Naive B cell (primary cell): Measurements from ENCODE around the gene FKBP10. TPM values are rescaled to one million over a fixed set of nuclear protein-coding genes. Genes with fewer than 3 reads are reported as not detected.

Source experiments
- ATAC-seq, 2 donors: fragments of 150-1000 bp; cut with Tn5 transposase; 2 replicates each; pipeline ENCODE4 v1.10.0; 2021; ENCODE audit warnings: low read depth in 2 of 2, mild to moderate bottlenecking in 2 of 2, moderate library complexity in 2 of 2
- DNase-seq: peaks from one replicate; pipeline ENCODE4 v3.0.0; 2022
- H3K27ac Mint-ChIP-seq, 6 donors: one replicate each; pipeline ENCODE4 v1.8.0; 2020 to 2022; ENCODE audit warnings: mild to moderate bottlenecking in 6 of 6, mixed read lengths in 6 of 6, moderate library complexity in 5 of 6, inconsistent platforms in 2 of 6
- H3K27me3 Mint-ChIP-seq, 3 donors: one replicate each; pipeline ENCODE4 v1.8.0; 2021 to 2022; ENCODE audit warnings: mixed read lengths in 3 of 3, mild to moderate bottlenecking in 1 of 3
- H3K36me3 Mint-ChIP-seq, 2 donors: one replicate each; pipeline ENCODE4 v1.8.0; 2020 to 2022; ENCODE audit warnings: mixed read lengths in 2 of 2, inconsistent platforms in 1 of 2, mild to moderate bottlenecking in 1 of 2
- H3K4me1 Mint-ChIP-seq, 3 donors: one replicate each; pipeline ENCODE4 v1.8.0; 2020 to 2022; ENCODE audit warnings: mixed read lengths in 3 of 3, inconsistent platforms in 1 of 3, mild to moderate bottlenecking in 1 of 3, moderate library complexity in 1 of 3
- H3K4me3 Mint-ChIP-seq, 8 donors: one replicate each; pipeline ENCODE4 v1.8.0; 2020 to 2022; ENCODE audit warnings: mild to moderate bottlenecking in 8 of 8, mixed read lengths in 8 of 8, moderate library complexity in 8 of 8, inconsistent platforms in 2 of 8
- H3K9me3 Mint-ChIP-seq, 7 donors: one replicate each; pipeline ENCODE4 v1.8.0; 2020 to 2022; ENCODE audit warnings: mixed read lengths in 7 of 7, mild to moderate bottlenecking in 5 of 7, inconsistent platforms in 2 of 7, moderate library complexity in 1 of 7
- polyA plus RNA-seq, 6 donors: library from polyadenylated mRNA; unstranded; fragments of 300-500 nt; fragmentation: Illumina TruSeq; gene quantifications; one replicate each; pipeline ENCODE4 v1.2.3, GENCODE V29; 2021; ENCODE audit warnings: low read depth in 6 of 6

Gene FKBP10
- polyA plus RNA-seq, 6 donors from 2014 or later = not detected

DNA sequence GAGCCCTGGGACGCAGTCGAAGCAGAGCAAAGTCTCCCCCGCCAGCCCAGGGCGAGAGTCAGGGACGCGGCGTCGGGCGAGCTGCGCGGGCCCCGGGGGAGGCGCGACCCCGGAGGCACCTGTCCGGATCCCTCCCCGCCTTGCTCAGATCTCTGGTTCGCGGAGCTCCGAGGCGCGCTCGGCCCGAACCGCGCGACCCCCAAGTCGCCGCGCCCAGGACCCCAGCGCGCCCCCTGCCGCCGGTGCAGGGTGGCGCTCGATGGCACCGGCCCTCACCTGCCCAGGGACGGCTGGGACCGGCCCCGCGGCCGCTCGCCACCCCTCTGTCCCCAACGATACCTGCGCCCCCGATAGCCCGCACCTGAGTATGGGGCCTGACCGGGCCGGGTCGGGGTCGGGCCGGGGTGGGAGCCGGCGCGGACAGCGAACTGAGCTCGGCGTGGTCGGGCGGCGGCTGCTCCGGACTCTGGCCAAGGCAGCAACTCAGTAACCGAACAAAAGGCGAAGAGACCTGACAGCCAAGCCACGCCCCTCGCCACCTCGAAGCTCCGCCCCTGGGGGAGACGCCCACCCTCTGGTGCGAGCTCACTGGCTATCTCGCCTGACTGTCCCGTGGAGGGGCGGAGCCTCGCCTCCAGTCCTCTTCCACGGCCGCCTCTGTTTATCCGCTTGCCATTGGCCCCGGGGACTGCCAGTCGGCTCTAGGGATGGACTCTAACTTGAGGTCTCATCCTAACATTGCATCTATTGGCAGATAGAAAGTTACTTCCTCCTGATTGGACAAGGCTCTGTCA is 26.4 kb upstream of the FKBP10 start, which contains the start of gene JUP:
TSS of gene JUP (minus strand) at position 485 of the 794 bp plus-strand sequence. CDS start 14,857 bp downstream, outside the sequence.
- H3K27me3 Mint-ChIP-seq = no peaks in the 10 kb centered on the region
- peaks cover 22 to 53% (median 48%) of the 10 kb centered on the region in 3 donors for H3K4me1 Mint-ChIP-seq
- no peaks in the 10 kb centered on the region for H3K36me3 Mint-ChIP-seq

DNA sequence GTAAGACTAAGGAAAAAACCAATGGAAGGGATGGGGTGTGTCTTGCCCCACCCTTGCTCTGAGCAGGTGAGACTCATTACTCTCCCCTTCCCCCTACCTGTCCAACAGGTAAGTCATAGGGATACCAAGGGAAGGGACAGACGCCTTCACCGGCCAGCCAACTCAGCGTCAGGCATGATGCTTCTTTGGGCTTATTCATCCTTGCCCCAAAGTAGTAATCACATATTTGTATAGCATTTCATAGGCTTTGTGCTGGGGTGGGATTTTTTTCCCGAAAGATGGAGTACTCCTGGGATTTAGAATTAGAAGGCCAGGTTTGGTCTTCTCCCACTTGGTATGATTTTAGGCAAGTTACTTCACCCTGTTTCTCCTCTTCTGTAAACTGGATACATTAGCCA is 25.8 kb upstream of the FKBP10 start:
- Mint-ChIP-seq H3K27ac (peak overlapping the region in 4 of 6 donors; percentile 43 to 77 (median 55)), H3K9me3 (no peaks in the 10 kb centered on the region), H3K27me3 (peaks cover 0 to 2% (median 0%) of the 10 kb centered on the region in 3 donors), H3K36me3 (no peaks in the 10 kb centered on the region), H3K4me1 (peaks cover 16 to 47% (median 42%) of the 10 kb centered on the region in 3 donors), H3K4me3 (peak overlapping the region; percentile 79 to 92 (median 86))
- no peak for DNase-seq
- no peak for ATAC-seq

More for the DNA sequence above, 26.4 kb upstream of the FKBP10 start, which contains the start of gene JUP:
- Mint-ChIP-seq H3K27ac (peak within 1 kb of the TSS; percentile 43 to 86 (median 81)), H3K9me3 (no peaks in the 10 kb centered on the region), H3K4me3 (peak within 1 kb of the TSS; percentile 82 to 94 (median 90))
- DNase-seq (peak; percentile 97), ATAC-seq (peak; percentile 87 to 88)

- no peak overlapping the region for H3K4me3 Mint-ChIP-seq
- H3K9me3 Mint-ChIP-seq = no peaks in the 10 kb centered on the region
- DNase-seq (no peak), ATAC-seq (no peak)
- H3K36me3 Mint-ChIP-seq = no peaks in the 10 kb centered on the region
- H3K4me1 Mint-ChIP-seq = peaks cover 0 to 5% (median 0%) of the 10 kb centered on the region in 3 donors
- no peak overlapping the region for H3K27ac Mint-ChIP-seq
- H3K27me3 Mint-ChIP-seq = peaks cover 0 to 3% (median 0%) of the 10 kb centered on the region in 3 donors
Observed at GRCh38 chr17:41792845-41793783, 19.7 kb upstream of the FKBP10 start.

DNA sequence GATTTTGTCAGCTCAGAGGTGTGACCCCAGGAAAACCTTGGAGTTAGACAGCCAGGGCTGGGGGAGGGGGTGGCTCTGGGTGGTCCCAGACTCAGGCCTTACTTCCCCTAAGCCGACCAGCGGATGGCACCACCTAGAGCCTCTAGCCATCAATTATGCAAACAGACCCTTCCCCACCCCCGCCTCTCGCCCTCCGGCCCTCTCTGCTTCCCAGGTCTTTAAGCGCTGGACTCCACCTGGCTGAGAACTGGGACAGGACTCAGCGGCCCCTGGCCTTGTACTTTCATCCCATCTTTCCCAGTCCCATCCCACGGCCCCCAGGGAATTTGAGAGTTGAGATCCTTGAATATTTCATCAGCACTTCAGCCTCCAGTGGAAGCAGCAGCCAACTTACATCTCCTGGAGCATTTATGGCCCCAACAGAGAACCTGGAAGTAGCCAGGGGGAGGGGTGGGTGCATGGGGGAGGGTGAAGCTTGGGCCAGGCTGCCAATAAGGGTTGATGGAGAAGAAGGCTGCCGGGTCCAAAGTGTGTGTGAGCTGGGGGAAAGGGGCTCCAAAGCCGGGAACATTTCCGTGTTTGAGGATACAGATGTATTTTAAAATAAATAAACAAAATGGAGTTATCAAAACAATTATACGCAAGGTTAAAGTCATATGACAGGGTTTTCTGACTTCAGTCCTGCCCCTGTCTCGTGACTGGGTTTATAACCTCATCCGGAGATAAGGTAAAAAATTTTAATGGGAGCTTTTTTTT is 18.8 kb upstream of the FKBP10 start:
- Mint-ChIP-seq H3K4me3 (no peak overlapping the region), H3K4me1 (peaks cover 0 to 3% (median 0%) of the 10 kb centered on the region in 3 donors), H3K27ac (peak overlapping the region in 1 of 6 donors; percentile 38), H3K36me3 (no peaks in the 10 kb centered on the region), H3K27me3 (peaks cover 0 to 3% (median 0%) of the 10 kb centered on the region in 3 donors), H3K9me3 (no peaks in the 10 kb centered on the region)
- no peak for DNase-seq
- no peak for ATAC-seq

DNA sequence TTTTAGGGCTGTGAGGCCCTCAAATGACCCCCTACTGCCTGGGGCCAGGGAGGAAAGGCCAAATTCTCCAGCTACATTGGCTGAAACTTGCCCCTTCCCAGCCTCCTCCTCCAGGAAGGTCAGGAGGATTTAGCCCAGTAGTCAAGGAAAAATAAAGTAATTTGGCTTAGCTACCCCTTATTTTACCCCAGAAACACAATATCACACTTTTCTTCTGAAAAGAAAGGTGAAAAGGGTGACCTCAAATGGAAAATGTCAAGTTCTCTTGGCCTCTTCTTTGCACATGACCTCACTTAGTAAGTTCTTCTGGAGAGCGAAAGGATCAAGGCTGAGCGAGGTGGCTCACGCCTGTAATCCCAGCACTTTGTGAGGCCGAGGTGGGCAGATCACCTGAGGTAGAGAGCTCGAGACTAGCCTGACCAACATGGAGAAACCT is 18.2 kb upstream of the FKBP10 start:
- Mint-ChIP-seq H3K36me3 (no peaks in the 10 kb centered on the region), H3K27ac (no peak overlapping the region), H3K4me1 (no peaks in the 10 kb centered on the region), H3K27me3 (peaks cover 0 to 3% (median 0%) of the 10 kb centered on the region in 3 donors), H3K9me3 (no peaks in the 10 kb centered on the region), H3K4me3 (no peak overlapping the region)
- ATAC-seq (no peak), DNase-seq (no peak)

GRCh38 chr17:41796121-41796895 is 16.5 kb upstream of the FKBP10 start:
- Mint-ChIP-seq H3K9me3 (no peaks in the 10 kb centered on the region), H3K4me1 (peaks cover 0 to 3% (median 1%) of the 10 kb centered on the region in 3 donors), H3K4me3 (no peak overlapping the region), H3K27me3 (peaks cover under 1 to 3% (median 2%) of the 10 kb centered on the region in 3 donors), H3K36me3 (no peaks in the 10 kb centered on the region), H3K27ac (no peak overlapping the region)
- DNase-seq = no peak
- no peak for ATAC-seq

DNA sequence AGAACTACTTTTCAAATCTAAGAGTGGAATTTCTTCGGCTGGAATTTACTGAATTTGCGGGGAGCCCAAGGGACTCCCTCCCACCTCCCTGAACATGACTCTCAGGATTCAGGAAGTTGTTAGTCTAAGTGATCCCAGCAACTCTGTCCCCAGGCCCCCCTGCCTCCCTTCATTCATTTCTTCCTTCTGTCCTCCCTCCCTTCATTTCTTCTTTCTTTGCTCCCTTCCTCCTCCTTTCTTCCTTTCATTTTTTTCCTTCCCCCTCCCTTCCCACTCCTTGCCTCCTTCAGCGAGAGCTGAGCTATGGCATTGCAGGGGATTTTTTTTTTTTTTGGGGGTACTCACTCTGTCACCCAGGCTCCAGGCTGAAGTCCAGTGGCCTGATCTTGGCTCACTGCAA is 15.4 kb upstream of the FKBP10 start:
- H3K4me1 Mint-ChIP-seq = peaks cover 5 to 9% (median 7%) of the 10 kb centered on the region in 3 donors
- DNase-seq (no peak), ATAC-seq (no peak)
- H3K27ac Mint-ChIP-seq = peak overlapping the region in 1 of 6 donors; percentile 81
- no peaks in the 10 kb centered on the region for H3K36me3 Mint-ChIP-seq
- no peaks in the 10 kb centered on the region for H3K9me3 Mint-ChIP-seq
- H3K4me3 Mint-ChIP-seq = no peak overlapping the region
- peaks cover 0 to 8% (median 7%) of the 10 kb centered on the region in 3 donors for H3K27me3 Mint-ChIP-seq

DNA sequence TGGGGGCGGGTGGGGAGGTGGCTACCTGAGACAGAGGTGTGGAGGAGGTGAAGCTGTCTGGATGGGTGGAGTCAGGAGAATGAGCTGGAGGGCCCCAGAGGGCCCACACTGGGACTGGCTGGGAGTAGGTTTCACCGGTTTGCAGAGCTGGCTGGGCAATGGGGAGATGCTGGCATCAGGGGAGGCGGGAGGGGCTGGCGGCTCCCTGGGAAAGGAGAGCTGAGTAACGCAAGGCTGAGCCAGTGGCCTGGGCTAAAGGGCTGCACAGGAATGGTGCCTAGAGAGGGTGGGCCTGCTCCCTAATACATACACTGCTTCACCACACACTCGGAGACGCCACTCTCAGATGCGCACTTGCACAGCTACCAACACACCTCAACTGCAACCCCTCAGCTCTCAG is 13.4 kb upstream of the FKBP10 start:
- Mint-ChIP-seq H3K27ac (no peak overlapping the region), H3K4me1 (peaks cover 10 to 17% (median 16%) of the 10 kb centered on the region in 3 donors), H3K36me3 (no peaks in the 10 kb centered on the region), H3K4me3 (no peak overlapping the region), H3K27me3 (peaks cover 0 to 8% (median 7%) of the 10 kb centered on the region in 3 donors), H3K9me3 (no peaks in the 10 kb centered on the region)
- DNase-seq (no peak), ATAC-seq (no peak)

GRCh38 chr17:41800601-41801373 is 12.0 kb upstream of the FKBP10 start:
- no peaks in the 10 kb centered on the region for H3K9me3 Mint-ChIP-seq
- H3K27ac Mint-ChIP-seq = no peak overlapping the region
- ATAC-seq = peak in 1 of 2 donors; percentile 3
- peaks cover 0 to 8% (median 7%) of the 10 kb centered on the region in 3 donors for H3K27me3 Mint-ChIP-seq
- no peaks in the 10 kb centered on the region for H3K36me3 Mint-ChIP-seq
- H3K4me3 Mint-ChIP-seq = no peak overlapping the region
- peaks cover 10 to 17% (median 16%) of the 10 kb centered on the region in 3 donors for H3K4me1 Mint-ChIP-seq
- DNase-seq = no peak

GRCh38 chr17:41801374-41802271 is 11.2 kb upstream of the FKBP10 start:
- peaks cover 10 to 17% (median 16%) of the 10 kb centered on the region in 3 donors for H3K4me1 Mint-ChIP-seq
- peak; percentile 68 to 79 for ATAC-seq
- no peaks in the 10 kb centered on the region for H3K9me3 Mint-ChIP-seq
- DNase-seq = peak; percentile 66
- peaks cover 0 to 8% (median 7%) of the 10 kb centered on the region in 3 donors for H3K27me3 Mint-ChIP-seq
- peak overlapping the region in 2 of 8 donors; percentile 5 to 46 for H3K4me3 Mint-ChIP-seq
- H3K27ac Mint-ChIP-seq = peak overlapping the region in 1 of 6 donors; percentile 73
- no peaks in the 10 kb centered on the region for H3K36me3 Mint-ChIP-seq
